Mesenchymal stem cell (in vitro differentiated cells and primary cell): Measurements from ENCODE around the gene KRTAP13-4.

Experiments used
- DNase-seq: peaks from one replicate; pipeline ENCODE4 v3.0.0-alpha.2; 2013
- H2AFZ ChIP-seq: one replicate; pipeline ENCODE4 v1.6.1; 2013; ENCODE audit warnings: low read depth, mild to moderate bottlenecking, control low read depth, inconsistent platforms, low read length, moderate library complexity
- H2AK5ac ChIP-seq: 2 replicates; pipeline ENCODE4 v1.6.1; 2013; ENCODE audit warnings: low read length, moderate library complexity, mild to moderate bottlenecking, inconsistent platforms; ENCODE audit not compliant: severe bottlenecking
- H2BK120ac ChIP-seq: one replicate; pipeline ENCODE4 v1.6.1; 2013; ENCODE audit warnings: low read depth, mild to moderate bottlenecking, inconsistent platforms, low read length, moderate library complexity
- H2BK12ac ChIP-seq, 2 experiments: one replicate each; pipeline ENCODE4 v1.6.1; 2013; ENCODE audit warnings: inconsistent platforms in 2 of 2, low read length in 2 of 2, mild to moderate bottlenecking in 2 of 2, moderate library complexity in 2 of 2, control low read depth in 1 of 2
- H2BK15ac ChIP-seq: one replicate; pipeline ENCODE4 v1.6.1; 2013; ENCODE audit warnings: mild to moderate bottlenecking, low read depth, inconsistent platforms; ENCODE audit not compliant: poor library complexity, severe bottlenecking
- H2BK5ac ChIP-seq: 2 replicates; pipeline ENCODE4 v1.6.1; 2013; ENCODE audit warnings: low read depth, mild to moderate bottlenecking, low read length, control low read depth, inconsistent platforms; ENCODE audit not compliant: poor library complexity, severe bottlenecking
- H3K14ac ChIP-seq, 2 experiments: one replicate each; pipeline ENCODE4 v1.6.1; 2013; ENCODE audit warnings: inconsistent platforms in 2 of 2, low read length in 2 of 2, control low read depth in 1 of 2, mild to moderate bottlenecking in 1 of 2, moderate library complexity in 1 of 2
- H3K18ac ChIP-seq, 2 experiments: one replicate each; pipeline ENCODE4 v1.6.1; 2013; ENCODE audit warnings: inconsistent platforms in 2 of 2, low read length in 2 of 2, control low read depth in 1 of 2, low read depth in 1 of 2, mild to moderate bottlenecking in 1 of 2
- H3K23ac ChIP-seq, 2 experiments: one replicate each; pipeline ENCODE4 v1.6.1; 2013; ENCODE audit warnings: inconsistent platforms in 2 of 2, low read length in 2 of 2, mild to moderate bottlenecking in 2 of 2, moderate library complexity in 2 of 2, control low read depth in 1 of 2
- H3K27ac ChIP-seq: 2 replicates; pipeline ENCODE4 v1.5.1; 2013; ENCODE audit warnings: mild to moderate bottlenecking, moderate library complexity, low read length, control low read depth, inconsistent platforms; ENCODE audit not compliant: poor library complexity, severe bottlenecking
- H3K27me3 ChIP-seq, 2 experiments: 2 replicates each; pipeline versions ENCODE4 v1.6.1 to v1.7.0; 2013; ENCODE audit warnings: low read length in 2 of 2, mild to moderate bottlenecking in 2 of 2, moderate library complexity in 2 of 2, control low read depth in 1 of 2, inconsistent platforms in 1 of 2; ENCODE audit not compliant: control insufficient read depth in 1 of 2, insufficient read depth in 1 of 2
- H3K36me3 ChIP-seq, 2 experiments: 2 replicates each; pipeline versions ENCODE4 v1.6.1 to v1.7.0; 2013; ENCODE audit warnings: low read length in 2 of 2, control low read depth in 1 of 2, inconsistent platforms in 1 of 2, low read depth in 1 of 2, mild to moderate bottlenecking in 1 of 2; ENCODE audit not compliant: insufficient read depth in 2 of 2, control insufficient read depth in 1 of 2
- H3K4ac ChIP-seq, 2 experiments: one replicate each; pipeline ENCODE4 v1.6.1; 2013; ENCODE audit warnings: inconsistent platforms in 2 of 2, low read length in 2 of 2, mild to moderate bottlenecking in 2 of 2, moderate library complexity in 2 of 2, control low read depth in 1 of 2, low read depth in 1 of 2
- H3K4me1 ChIP-seq: 2 replicates; pipeline ENCODE4 v1.6.1; 2013; ENCODE audit warnings: low read depth, low read length, control low read depth; ENCODE audit not compliant: control insufficient read depth, insufficient read depth
- H3K4me2 ChIP-seq: 2 replicates; pipeline ENCODE4 v1.6.1; 2013; ENCODE audit warnings: low read length, mild to moderate bottlenecking, inconsistent platforms; ENCODE audit not compliant: poor library complexity, severe bottlenecking
- H3K4me3 ChIP-seq, 2 experiments: 2 replicates each; pipeline versions ENCODE4 v1.5.1 to v1.7.0; 2013; ENCODE audit warnings: low read length in 2 of 2, mild to moderate bottlenecking in 2 of 2, control low read depth in 1 of 2, low read depth in 1 of 2; ENCODE audit not compliant: insufficient read depth in 1 of 2
- H3K79me1 ChIP-seq: replicated peaks from 2 replicates; pipeline ENCODE4 v1.6.1; 2013; ENCODE audit warnings: mild to moderate bottlenecking, control low read depth, low read length, inconsistent platforms; ENCODE audit not compliant: poor library complexity, severe bottlenecking
- H3K9ac ChIP-seq: 2 replicates; pipeline ENCODE4 v1.7.0; 2013; ENCODE audit warnings: mild to moderate bottlenecking, low read length, moderate library complexity
- H3K9me3 ChIP-seq: 2 replicates; pipeline ENCODE4 v1.7.0; 2013; ENCODE audit warnings: mild to moderate bottlenecking, low read length; ENCODE audit not compliant: control insufficient read depth
- H4K8ac ChIP-seq: one replicate; pipeline ENCODE4 v1.6.1; 2013; ENCODE audit warnings: inconsistent platforms, mild to moderate bottlenecking, low read length, moderate library complexity
- H4K91ac ChIP-seq: one replicate; pipeline ENCODE4 v1.6.1; 2013; ENCODE audit warnings: mild to moderate bottlenecking, low read length, inconsistent platforms
- WGBS: methylation state at CpG from one replicate; pipeline ENCODE4 v1.1.7; 2013; ENCODE audit warnings: mixed read lengths; 5-methylcytosine and 5-hydroxymethylcytosine counted together

KRTAP13-4 gene

GRCh38 chr21:30468900-30469714 lies 39.1 kb downstream of the KRTAP13-4 start:
- DNase-seq: no peak
- no peak overlapping the region for H3K4ac ChIP-seq
- H3K9me3 ChIP-seq: no peaks in the 10 kb centered on the region
- no peaks in the 10 kb centered on the region for H3K4me1 ChIP-seq
- H3K18ac ChIP-seq: no peak overlapping the region
- WGBS: 66% methylated on average over 3 of the region's 6 CpGs
- no peak overlapping the region for H2BK15ac ChIP-seq
- no peak overlapping the region for H4K91ac ChIP-seq
- H3K4me2 ChIP-seq: no peak overlapping the region
- no peak overlapping the region for H3K14ac ChIP-seq
- no peaks in the 10 kb centered on the region for H3K79me1 ChIP-seq
- H2BK5ac ChIP-seq: no peak overlapping the region
- no peak overlapping the region for H3K27ac ChIP-seq
- H3K27me3 ChIP-seq: no peaks in the 10 kb centered on the region
- H3K4me3 ChIP-seq: no peak overlapping the region
- no peak overlapping the region for H3K9ac ChIP-seq
- H2AK5ac ChIP-seq: no peak overlapping the region
- H3K23ac ChIP-seq: no peak overlapping the region
- no peaks in the 10 kb centered on the region for H3K36me3 ChIP-seq
- H2AFZ ChIP-seq: no peak overlapping the region
- no peak overlapping the region for H4K8ac ChIP-seq
- H2BK120ac ChIP-seq: no peak overlapping the region
- no peak overlapping the region for H2BK12ac ChIP-seq

GRCh38 chr21:30478004-30478403 lies 48.0 kb downstream of the KRTAP13-4 start:
- Histone ChIP-seq H4K8ac (no peak overlapping the region), H3K9me3 (no peaks in the 10 kb centered on the region), H3K18ac (no peak overlapping the region), H3K27me3 (no peaks in the 10 kb centered on the region), H3K23ac (no peak overlapping the region), H3K27ac (no peak overlapping the region), H3K79me1 (no peaks in the 10 kb centered on the region), H2BK120ac (no peak overlapping the region), H3K4ac (no peak overlapping the region), H3K14ac (no peak overlapping the region), H2AFZ (no peak overlapping the region), H3K9ac (no peak overlapping the region), H2AK5ac (no peak overlapping the region), H3K4me2 (no peak overlapping the region), H3K4me3 (no peak overlapping the region), H2BK12ac (no peak overlapping the region), H3K4me1 (no peaks in the 10 kb centered on the region), H2BK5ac (no peak overlapping the region), H2BK15ac (no peak overlapping the region), H3K36me3 (no peaks in the 10 kb centered on the region), H4K91ac (no peak overlapping the region)
- no peak for DNase-seq
- 38% methylated on average over 3 of the region's 3 CpGs for WGBS

GRCh38 chr21:30479259-30479658 lies 49.2 kb downstream of the KRTAP13-4 start:
- Histone ChIP-seq H3K4me2 (no peak overlapping the region), H2BK5ac (no peak overlapping the region), H4K91ac (no peak overlapping the region), H3K23ac (no peak overlapping the region), H3K4ac (no peak overlapping the region), H3K18ac (no peak overlapping the region), H2BK12ac (no peak overlapping the region), H3K9me3 (no peaks in the 10 kb centered on the region), H3K4me1 (no peaks in the 10 kb centered on the region), H4K8ac (no peak overlapping the region), H3K27ac (no peak overlapping the region), H3K4me3 (no peak overlapping the region), H2AFZ (no peak overlapping the region), H3K36me3 (no peaks in the 10 kb centered on the region), H3K14ac (no peak overlapping the region), H2BK15ac (no peak overlapping the region), H3K9ac (no peak overlapping the region), H2AK5ac (no peak overlapping the region), H3K27me3 (no peaks in the 10 kb centered on the region), H3K79me1 (no peaks in the 10 kb centered on the region), H2BK120ac (no peak overlapping the region)
- WGBS: 80% methylated on average over 3 of the region's 4 CpGs
- no peak for DNase-seq

- Histone ChIP-seq H4K8ac (no peak within 1 kb of the TSS), H3K79me1 (no peaks in the 10 kb centered on the region), H3K18ac (no peak within 1 kb of the TSS), H2AFZ (no peak within 1 kb of the TSS), H3K9me3 (no peaks in the 10 kb centered on the region), H2BK12ac (no peak within 1 kb of the TSS), H3K4me2 (no peak within 1 kb of the TSS), H3K14ac (no peak within 1 kb of the TSS), H3K4me3 (no peak within 1 kb of the TSS), H3K23ac (no peak within 1 kb of the TSS), H3K27ac (no peak within 1 kb of the TSS), H3K4ac (no peak within 1 kb of the TSS), H2AK5ac (no peak within 1 kb of the TSS), H4K91ac (no peak within 1 kb of the TSS), H3K4me1 (no peaks in the 10 kb centered on the region), H3K9ac (no peak within 1 kb of the TSS), H2BK15ac (no peak within 1 kb of the TSS), H3K36me3 (no peaks in the 10 kb centered on the region), H2BK5ac (no peak within 1 kb of the TSS), H3K27me3 (no peaks in the 10 kb centered on the region), H2BK120ac (no peak within 1 kb of the TSS)
- 76% methylated on average over 6 of the region's 7 CpGs for WGBS
- DNase-seq: no peak
Measured at GRCh38 chr21:30480145-30480544, 50.1 kb downstream of the KRTAP13-4 start, which contains the start of gene KRTAP19-1. KRTAP19-1 (minus strand) TSS chr21:30480367; CDS start chr21:30480317, 50 bp downstream.
